OCI-LY7 (cell line): ENCODE measurements around the gene ACOXL.

Experiments
- CTCF ChIP-seq: fragments of 200-600 bp; sonication (generic); conservative IDR thresholded peaks from 2 replicates; pipeline ENCODE4 v1.5.1; 2014; ENCODE audit warnings: mild to moderate bottlenecking, antibody characterized with exemption, low read length, moderate library complexity, mixed read lengths
- EZH2phosphoT487 ChIP-seq: fragments of 200-600 bp; sonication (generic); IDR thresholded peaks from 2 replicates; pipeline ENCODE4 v1.6.1; 2018; ENCODE audit warnings: low read depth, borderline replicate concordance, mild to moderate bottlenecking, mixed run types, antibody characterized with exemption, low read length, moderate library complexity, mixed read lengths

- TF ChIP-seq CTCF (no peak), EZH2phosphoT487 (no peak)
Observed at GRCh38 chr2:111045771-111046444, 313.5 kb downstream of the ACOXL start.
